Nephron (organoid): Measurements from ENCODE around the gene RHBDD2.

Experiments used
- H3K27ac Mint-ChIP-seq, 3 experiments: 2 replicates each; pipeline ENCODE4 v1.8.0; 2020; ENCODE audit warnings: mixed read lengths in 3 of 3, mild to moderate bottlenecking in 2 of 3, moderate library complexity in 1 of 3
- H3K27me3 Mint-ChIP-seq: 2 replicates; pipeline ENCODE4 v1.8.0; 2021; ENCODE audit warnings: low read depth, mild to moderate bottlenecking, moderate library complexity, mixed read lengths
- H3K36me3 Mint-ChIP-seq: 2 replicates; pipeline ENCODE4 v1.8.0; 2020; ENCODE audit warnings: low read depth, mixed read lengths
- H3K4me1 Mint-ChIP-seq: 2 replicates; pipeline ENCODE4 v1.8.0; 2020; ENCODE audit warnings: mixed read lengths
- H3K4me3 Mint-ChIP-seq, 3 experiments: 2 replicates each; pipeline ENCODE4 v1.8.0; 2020; ENCODE audit warnings: mild to moderate bottlenecking in 3 of 3, mixed read lengths in 3 of 3, moderate library complexity in 2 of 3
- H3K9me3 Mint-ChIP-seq: 2 replicates; pipeline ENCODE4 v1.8.0; 2020; ENCODE audit warnings: mixed read lengths
- CTCF ChIP-seq, 3 experiments: fragments of 200-600 bp; sonication (generic); IDR thresholded peaks; one replicate each; pipeline ENCODE4 v1.5.0; 2021; ENCODE audit warnings: antibody characterized with exemption in 3 of 3; ENCODE audit not compliant: unreplicated experiment in 3 of 3

The RHBDD2 gene

GRCh38 chr7:75925717-75926435, 47.0 kb downstream of the RHBDD2 start:
- no peak for TF ChIP-seq CTCF (IDR thresholded peaks at IDR 0.05; ENCODE audit: unreplicated experiment in 3 of 3)
- Mint-ChIP-seq H3K27me3 (no peaks in the 10 kb centered on the region), H3K9me3 (peaks cover under 1% of the 10 kb centered on the region), H3K4me3 (no peak overlapping the region), H3K27ac (peak overlapping the region; percentile 17 to 83 (median 42)), H3K4me1 (peaks cover 23% of the 10 kb centered on the region), H3K36me3 (peaks cover 19% of the 10 kb centered on the region)

- H3K4me3 Mint-ChIP-seq: no peak overlapping the region
- no peak overlapping the region for H3K27ac Mint-ChIP-seq
- no peaks in the 10 kb centered on the region for H3K27me3 Mint-ChIP-seq
- TF ChIP-seq CTCF (IDR thresholded peaks at IDR 0.05; ENCODE audit: unreplicated experiment in 3 of 3): no peak
- H3K4me1 Mint-ChIP-seq: peaks cover 12% of the 10 kb centered on the region
- H3K9me3 Mint-ChIP-seq: peaks cover 6% of the 10 kb centered on the region
- H3K36me3 Mint-ChIP-seq: peaks cover 30% of the 10 kb centered on the region
Observed at GRCh38 chr7:75928568-75928914, 49.7 kb downstream of the RHBDD2 start.

GRCh38 chr7:75931680-75932079, 52.8 kb downstream of the RHBDD2 start:
- peaks cover 32% of the 10 kb centered on the region for H3K36me3 Mint-ChIP-seq
- peaks cover 16% of the 10 kb centered on the region for H3K4me1 Mint-ChIP-seq
- peak overlapping the region in 1 of 3 experiments; percentile 13 for H3K4me3 Mint-ChIP-seq
- H3K27me3 Mint-ChIP-seq: no peaks in the 10 kb centered on the region
- peak overlapping the region; percentile 18 to 87 (median 59) for H3K27ac Mint-ChIP-seq
- TF ChIP-seq CTCF (IDR thresholded peaks at IDR 0.05; ENCODE audit: unreplicated experiment in 3 of 3): no peak
- peaks cover 6% of the 10 kb centered on the region for H3K9me3 Mint-ChIP-seq

- Mint-ChIP-seq H3K36me3 (peaks cover 16% of the 10 kb centered on the region), H3K27me3 (no peaks in the 10 kb centered on the region), H3K27ac (peak overlapping the region in 2 of 3 experiments; percentile 5 to 60), H3K9me3 (no peaks in the 10 kb centered on the region), H3K4me1 (peaks cover 23% of the 10 kb centered on the region), H3K4me3 (no peak overlapping the region)
- TF ChIP-seq CTCF (IDR thresholded peaks at IDR 0.05; ENCODE audit: unreplicated experiment in 3 of 3): no peak
Observed at GRCh38 chr7:75937958-75938786, 59.3 kb downstream of the RHBDD2 start.
